GM21576 (cell line): Measurements from ENCODE around the gene NET1.

Experiments
- ATAC-seq: cut with Tn5 transposase; IDR thresholded peaks from one replicate; pipeline ENCODE4 v1.9.1; 2021; ENCODE audit warnings: mild to moderate bottlenecking, moderate library complexity; ENCODE audit not compliant: unreplicated experiment

The NET1 gene

DNA sequence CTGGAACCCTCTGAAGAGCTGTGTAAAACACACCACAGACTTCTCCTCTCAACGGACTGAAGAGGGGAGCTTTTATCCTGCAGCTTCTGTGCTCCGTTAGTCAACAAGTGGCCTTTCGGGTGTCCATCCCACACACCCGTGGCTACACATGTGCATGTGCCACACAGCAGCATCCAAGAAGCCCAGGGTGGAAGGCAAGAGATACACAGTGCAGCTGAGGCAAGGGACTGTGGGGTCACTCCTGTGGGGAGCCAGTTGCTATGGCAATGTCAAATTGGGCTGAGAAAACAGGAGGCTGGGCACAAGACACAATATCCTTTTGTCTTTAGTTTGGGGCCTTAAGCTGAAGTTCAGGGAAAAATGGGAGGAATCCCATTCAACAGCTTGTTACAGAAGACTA is 28.7 kb downstream of the NET1 start:
- no peak for ATAC-seq

DNA sequence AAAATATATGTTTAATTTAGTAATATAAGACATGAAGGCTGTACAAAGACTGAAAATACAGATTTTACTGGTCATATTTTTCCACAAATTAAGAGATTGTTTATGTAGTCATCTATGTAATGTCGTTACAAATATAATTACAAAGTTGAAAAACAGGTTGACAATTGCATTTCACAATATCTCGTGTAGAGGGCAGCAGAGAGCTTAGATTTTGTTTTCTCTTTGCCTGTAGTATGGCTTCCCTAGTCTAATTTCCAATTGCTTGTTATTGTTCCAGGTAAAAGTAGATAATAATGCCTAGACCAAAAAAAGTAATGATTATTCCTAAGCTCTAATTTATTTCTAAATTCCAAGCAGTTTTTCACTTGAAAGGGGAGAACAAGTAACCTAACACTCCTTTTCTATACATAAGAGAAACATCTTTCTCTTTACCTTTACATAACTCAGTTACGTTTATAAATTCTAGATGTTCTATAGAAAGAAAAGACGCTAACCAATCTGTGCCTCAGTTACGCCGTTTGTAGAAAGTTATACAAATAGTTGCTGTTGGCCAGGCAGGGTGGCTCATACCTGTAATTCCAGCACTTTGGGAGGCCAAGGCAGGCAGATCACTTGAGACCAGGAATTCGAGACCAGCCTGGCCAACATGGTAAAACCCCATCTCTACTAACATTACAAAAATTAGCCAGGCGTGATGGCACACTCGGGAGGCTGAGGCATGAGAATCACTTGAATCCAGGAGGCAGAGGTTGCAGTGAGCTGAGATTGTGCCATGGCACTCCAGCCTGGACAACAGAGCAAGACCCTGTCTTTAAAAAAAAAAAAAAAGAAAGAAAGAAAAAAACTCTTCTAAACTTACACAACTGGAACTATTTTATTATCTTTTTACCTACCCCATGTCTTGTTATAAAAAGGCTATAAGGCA is 30.0 kb downstream of the NET1 start:
- ATAC-seq, result no peak

DNA sequence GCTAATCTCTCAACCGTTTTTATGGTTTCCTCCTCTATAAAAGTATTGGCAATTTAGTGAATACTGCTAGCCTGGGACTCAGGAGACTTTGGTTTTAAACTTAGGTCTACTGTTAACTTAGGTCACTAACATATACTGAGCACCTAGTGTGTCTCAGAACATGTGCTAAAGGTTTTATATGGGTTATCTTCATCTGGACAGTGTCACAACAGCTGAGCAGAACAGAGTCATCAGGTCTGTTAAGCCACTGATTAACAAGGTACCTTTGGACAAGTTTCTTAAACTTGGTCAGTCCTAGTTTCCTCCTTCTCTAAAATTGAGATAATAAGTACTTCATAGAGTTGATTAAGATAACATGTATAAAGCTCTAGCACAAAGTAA is 30.6 kb downstream of the NET1 start:
- peak; percentile 17 for ATAC-seq

DNA sequence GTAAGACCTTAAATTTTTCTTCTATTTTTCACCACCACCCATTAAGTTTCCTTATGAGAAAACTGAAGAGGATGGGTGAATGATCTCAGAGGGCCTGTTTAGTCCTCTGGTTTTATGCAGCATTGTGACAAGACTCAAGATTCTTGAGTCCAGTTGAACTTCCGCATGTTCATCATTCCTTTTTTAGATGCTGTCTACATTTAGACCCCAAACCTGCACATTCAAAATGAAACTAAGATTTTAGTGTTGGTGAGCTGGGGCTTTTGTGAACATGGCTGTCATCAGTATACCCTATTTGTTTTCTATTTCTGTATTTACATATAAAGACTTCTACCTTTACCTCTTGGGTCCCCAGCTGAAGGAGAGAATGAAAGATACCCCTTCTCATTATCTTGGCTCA is 31.1 kb downstream of the NET1 start:
- peak; percentile 67 for ATAC-seq

DNA sequence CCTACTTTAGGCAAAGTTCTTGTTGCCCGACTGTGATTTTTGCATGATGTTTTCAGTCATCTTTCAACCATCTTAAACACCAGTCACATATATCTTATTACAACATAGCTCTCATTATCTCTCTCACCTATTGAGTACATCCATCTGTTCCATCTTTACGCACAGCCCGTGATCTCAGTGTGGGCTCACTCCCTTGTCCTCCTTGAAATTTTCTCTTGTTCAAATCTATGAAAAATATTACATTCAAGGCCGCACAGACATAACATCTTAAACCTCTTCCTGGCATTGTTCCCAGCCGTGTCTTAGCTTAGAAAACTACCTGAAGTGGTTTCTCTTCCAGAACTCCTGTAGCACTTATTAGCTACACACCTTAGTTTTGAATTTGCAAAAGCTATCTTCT is 32.6 kb downstream of the NET1 start:
- ATAC-seq, result no peak

DNA sequence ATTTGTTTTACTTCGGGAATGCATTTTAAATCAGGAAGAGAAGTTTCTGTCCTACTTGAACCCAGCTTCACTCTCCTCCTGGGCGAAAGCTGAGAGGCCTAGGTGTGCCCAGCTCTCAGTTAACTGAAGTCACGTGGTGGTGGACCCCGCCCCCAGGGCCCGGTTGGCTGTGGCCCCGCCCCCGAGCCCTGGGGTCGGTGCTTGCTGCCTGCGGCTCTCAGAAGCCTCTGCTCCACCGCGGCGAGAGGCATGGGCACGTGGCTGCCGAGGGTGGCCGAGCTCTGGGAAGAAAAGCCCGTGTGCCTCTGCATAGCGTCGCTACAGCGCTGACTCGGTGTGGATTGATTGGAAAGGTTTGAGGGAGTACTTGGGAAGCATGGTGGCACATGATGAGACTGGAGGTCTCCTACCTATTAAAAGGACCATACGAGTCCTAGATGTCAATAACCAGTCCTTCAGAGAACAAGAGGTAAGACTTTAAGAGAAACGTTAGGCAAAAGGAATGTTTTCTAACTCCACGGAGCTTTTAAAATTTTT is 34.1 kb downstream of the NET1 start:
- ATAC-seq, result no peak

DNA sequence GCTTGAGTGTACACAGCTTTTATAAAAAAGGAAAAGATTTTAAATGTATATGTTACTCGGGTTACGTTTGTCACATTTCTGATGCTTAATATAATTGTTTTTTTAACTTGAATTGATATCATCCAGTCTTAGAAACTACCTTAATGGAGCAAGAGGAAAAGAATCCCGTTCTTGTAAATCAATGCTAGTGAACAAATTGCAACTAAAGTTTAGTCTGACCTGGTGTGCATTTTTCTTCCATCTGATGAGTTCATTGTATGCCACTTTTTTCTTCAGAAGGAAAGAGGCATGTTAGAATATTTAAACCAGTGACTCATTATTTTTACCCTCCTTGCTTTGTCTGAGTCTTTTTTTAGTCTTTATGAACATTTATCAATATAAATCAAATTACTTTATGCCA is 34.7 kb downstream of the NET1 start:
- ATAC-seq, result no peak

DNA sequence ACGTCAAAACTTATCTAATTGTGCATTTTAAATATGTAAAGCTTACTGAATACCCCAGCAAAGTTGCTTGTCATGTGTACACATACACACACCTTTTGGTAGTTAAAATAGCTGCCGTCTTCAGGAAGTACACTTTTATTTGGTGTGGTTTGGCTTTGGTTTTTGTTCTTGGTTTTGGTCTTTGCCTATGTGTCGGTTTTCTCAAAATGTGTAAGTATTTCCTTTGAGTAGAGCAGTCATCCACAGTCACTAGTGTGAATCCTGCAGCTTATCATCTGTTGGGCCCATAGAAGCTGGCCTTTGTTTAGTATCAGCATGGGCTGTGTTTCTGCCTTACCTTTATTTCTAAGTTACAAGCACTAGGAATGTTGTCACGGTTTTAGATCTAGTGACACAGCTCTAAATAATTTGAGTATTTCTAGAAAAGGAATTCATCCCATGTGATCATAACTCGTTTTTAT is 35.3 kb downstream of the NET1 start:
- ATAC-seq, result peak; percentile 57

DNA sequence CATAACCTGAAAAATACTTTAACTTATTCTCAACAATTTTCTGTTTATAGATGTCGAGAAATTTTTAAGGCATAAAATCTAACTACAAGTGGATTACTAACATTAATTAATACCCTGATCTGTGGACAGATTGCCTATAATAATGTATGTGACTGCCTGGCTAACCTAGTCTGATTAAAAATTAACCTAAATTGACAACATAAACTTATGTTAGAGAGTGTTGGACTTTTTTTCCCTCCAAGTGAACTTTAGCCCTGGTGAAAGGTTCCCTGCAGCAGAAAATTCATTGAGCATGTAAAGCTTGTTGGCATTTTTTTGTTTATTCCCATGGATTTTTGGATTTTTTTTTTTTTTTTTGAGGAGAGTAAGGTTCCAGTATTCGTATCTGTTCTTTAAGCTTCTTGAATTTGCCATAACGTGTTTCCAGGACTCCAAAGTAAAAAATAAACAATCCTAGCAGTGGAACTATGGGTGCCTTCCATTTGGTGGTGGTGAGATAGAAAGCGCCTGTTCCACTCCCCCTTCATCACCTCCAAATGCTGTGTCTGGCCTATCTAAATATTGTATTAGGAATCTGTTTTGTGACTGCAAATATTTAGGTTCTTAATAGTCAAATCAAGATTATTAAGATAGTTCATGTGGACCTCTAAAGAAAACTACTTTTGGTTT is 36.1 kb downstream of the NET1 start:
- no peak for ATAC-seq

DNA sequence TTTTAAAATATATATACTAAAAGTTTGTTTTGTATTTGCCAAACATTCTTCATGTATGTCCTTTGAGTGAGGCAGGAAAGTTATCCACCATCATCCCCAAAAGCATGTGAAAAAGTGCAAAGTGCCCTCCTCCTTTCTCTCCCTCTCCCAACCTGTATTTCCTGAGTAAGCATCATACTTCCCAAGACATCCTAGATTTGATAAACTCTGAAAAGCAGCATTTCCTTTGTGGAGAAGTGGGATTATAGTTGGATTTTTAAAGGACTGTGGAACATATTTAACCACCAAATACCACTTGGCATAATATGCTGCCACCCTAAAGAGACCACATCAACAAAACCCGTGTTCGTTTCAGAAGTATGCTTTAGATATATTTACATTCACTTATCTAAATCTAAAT is 36.9 kb downstream of the NET1 start:
- ATAC-seq, result no peak

DNA sequence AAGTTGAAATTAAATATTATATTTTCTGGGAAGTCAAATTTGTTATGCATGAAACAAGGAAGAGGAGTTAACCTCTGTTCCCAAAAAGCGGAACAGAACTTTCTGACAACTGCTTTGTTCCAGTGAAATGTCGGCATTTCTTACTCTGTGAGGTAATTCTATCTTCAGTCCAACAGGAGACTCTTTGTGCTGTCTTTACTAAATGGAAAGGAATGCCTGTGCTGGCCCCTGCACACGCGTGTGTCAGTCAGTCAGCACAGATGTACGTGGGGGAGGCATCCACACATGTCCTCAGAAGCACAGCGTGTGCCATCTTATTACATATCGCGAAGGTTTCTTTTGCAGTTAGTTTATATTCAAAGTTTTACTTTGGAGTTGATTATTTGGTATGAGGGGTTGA is 37.5 kb downstream of the NET1 start:
- no peak for ATAC-seq

DNA sequence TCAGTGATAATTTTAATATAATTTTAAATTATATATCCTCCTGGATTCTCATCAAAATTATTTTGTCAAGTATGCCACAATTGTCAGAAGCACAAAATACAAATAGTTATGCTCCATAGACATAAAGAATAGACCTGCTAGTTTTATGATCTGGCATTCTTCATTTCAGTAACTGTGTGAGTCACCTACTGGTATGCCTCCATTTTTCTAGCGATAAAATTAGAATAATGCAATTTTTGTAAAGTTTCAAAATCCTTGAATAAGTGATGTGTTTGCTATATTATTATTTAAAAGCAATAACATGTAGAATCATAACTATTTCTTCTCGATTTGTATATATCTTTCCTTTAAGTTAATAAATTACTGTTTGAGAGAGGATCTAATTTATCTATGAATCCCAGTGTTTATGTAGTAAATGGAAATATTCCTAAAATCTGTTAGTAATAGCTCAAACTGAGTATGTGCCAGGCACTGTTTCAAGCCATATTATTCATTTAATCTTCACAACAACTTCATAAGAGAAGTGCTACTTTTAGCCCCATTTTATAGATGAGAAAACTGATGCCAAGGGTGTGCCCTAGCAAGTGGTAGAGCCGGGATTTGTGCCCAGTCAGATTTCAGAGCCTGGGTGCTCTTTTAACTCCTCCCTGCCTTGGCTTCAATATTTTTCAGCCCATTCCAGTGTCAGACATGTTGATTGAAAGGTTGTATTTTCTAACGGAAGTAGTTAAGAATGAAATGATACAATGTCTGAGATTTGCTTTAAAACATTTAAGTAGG is 38.4 kb downstream of the NET1 start:
- ATAC-seq, result no peak

DNA sequence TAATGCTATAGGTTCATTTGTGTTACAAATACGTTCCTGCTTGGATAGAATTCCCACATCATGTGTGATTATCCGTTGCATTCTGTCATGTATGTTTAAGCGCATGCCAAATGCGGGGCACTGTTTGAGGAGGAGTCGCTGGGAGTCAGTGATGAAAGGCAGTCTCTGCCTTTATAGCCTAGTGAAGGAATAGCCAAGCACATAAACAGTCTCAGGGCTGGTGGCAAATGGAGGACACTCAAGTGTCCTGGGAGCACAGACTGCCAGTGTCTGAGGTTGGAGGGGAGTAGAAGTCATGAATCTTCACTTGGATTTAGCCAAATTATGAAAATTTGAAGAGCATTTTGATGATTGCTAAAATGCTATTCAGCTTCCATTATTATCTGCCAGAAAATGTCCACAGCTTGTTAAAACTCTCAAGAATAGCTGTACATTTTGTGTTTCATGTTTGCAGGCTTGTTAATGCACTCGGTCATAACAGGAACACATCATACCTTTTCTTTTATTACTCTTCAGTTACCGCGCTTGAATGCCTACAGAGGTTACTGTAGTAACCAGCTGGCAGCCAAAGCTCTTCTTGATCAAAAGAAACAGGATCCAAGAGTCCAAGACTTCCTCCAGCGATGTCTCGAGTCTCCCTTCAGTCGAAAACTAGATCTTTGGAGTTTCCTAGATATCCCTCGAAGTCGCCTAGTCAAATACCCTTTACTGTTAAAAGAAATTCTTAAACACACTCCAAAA is 41.6 kb downstream of the NET1 start:
- no peak for ATAC-seq

DNA sequence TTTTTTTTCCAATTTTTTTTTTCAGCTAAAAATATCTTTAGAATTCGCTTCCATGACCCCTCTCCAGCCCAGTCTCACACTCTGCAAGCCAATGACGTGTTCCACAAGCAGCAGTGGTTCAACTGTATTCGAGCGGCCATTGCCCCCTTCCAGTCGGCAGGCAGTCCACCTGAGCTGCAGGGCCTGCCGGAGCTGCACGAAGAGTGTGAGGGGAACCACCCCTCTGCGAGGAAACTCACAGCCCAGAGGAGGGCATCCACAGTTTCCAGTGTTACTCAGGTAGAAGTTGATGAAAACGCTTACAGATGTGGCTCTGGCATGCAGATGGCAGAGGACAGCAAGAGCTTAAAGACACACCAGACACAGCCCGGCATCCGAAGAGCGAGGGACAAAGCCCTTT is 44.2 kb downstream of the NET1 start:
- ATAC-seq, result no peak

DNA sequence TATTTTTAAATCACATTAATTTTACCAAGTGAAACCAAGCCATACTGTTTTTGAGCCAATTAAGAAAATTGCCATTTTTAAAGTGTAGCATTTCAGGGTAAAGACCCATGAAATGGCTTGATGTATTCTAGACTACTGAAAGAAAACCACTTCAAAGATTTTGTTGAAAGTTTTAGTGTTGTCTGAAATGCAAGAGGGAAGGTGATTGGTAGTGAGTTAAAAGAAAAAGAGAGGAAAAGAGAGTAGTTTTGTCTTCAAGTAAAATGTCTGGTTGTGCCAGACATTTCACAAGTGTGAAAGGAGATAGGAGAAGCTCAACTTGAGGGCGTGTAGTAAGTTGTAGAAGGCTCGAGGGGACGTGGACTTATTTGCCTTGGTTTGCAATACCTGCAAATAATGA is 45.4 kb downstream of the NET1 start:
- ATAC-seq, result no peak

DNA sequence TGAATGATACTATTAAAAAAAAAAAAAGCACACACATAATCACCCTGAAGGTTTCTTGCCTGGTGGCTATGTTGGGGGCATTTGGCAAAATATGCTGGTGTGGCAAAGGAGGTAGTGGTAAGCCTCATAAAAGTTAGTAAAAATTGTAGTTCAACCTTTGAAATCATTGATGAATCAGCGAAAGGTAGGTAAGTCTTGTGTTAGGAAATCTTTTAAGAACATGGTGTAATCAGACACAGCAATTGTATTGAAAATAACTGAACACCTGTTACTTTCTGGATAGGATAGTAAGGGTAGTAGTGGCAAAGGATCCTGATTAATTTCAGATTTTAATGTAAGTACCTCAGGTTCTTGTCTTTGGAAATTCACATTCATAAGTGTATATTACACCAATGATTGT is 46.1 kb downstream of the NET1 start:
- no peak for ATAC-seq

DNA sequence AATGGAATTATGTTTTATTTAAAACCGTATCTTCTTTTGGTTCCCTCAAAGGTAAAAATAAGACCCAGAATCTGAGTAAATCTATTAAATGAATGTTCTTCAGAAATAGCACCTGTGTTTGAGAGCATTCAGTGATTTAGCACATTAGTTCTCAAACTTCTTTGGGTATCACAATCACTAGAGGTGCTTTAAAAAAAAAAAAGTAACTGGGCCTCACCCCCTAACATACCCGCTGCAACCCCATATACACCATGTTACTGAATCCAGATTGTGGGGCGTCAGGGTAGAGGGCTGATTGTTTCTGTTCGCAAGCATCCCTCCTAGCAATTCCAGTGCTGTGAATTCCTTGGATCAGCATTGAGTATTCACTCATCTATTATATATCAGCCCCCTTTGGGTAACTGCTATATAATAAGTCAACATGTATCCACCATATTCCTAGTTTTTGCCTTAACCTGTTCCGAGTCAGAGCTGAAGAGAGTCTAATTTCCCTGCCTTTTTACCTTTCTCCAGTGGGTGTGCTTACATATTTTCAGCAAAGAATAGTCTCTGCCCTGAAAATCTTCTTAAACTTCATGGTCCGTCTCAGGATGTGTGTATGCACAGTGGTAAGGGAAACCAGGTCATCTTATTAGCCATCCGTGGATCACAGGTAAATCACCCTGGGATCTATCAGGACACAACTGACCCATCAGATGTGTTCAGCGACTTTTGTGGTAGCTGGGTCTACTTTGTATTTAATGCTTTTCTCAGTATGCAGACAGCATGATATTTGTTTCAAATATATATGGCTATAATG is 46.8 kb downstream of the NET1 start:
- no peak for ATAC-seq

DNA sequence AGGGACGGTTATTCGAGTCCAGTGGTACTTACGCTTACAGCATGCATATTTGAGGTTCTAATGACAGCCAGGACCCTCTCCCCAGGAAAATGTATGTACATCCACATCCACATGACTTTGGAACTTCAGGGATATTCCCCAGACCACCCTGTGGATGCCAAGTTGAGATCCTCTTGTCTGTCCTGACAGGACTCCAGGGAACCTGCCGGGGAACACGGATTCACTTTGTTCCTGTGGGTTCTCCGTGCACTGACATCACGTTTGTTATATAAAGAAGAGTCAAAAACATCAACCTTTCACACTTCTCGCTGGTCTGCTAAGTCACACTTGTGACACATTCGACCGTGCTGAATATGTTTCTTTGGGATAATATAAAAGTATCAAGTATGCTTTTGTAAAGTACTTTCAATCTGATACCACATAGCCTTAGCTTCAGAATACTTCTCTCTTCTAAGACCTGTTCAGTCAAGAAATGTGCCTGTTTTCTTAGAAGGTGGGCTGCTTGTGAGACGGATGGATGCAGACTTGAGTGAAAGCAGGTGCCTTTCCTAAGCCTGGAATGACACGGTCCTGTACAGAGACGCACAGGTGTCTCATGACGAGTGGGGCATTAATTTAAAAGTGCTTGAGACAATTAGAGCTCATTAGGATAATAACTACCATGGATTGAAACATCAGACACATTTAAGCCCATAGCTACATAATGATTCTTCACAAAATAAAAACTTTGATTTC is 48.3 kb downstream of the NET1 start:
- no peak for ATAC-seq

DNA sequence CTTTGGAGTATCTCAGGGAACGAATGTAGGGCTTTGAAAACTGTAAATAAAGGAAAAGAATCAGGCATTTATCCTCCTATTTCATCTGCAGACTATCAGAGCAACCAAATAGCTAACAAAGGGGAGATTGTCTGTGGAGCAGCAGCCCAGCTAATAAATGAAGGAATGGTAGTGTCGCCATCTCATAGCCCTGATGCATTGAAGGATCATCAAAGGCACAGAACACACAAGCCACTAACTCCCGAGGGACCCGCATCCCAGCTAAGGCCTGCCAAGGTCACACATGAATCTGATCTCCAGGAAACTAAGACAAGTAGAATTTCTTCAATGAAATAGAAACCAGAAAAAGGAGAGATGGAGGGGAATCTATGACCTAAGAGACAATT is 48.8 kb downstream of the NET1 start:
- no peak for ATAC-seq
